OCI-LY3 (cell line): ENCODE measurements around the gene CCDC183.

Experiments
- H2AFZ ChIP-seq: fragments of 200-600, 300-600 bp; shearing (Covaris generic); 2 replicates; pipeline ENCODE4 v1.6.0; 2014; ENCODE audit warnings: antibody characterized with exemption, low read depth, low read length
- H3K27ac ChIP-seq: fragments of 200-600, 300-600 bp; sonication (generic); 2 replicates; pipeline ENCODE4 v1.5.1; 2014; ENCODE audit warnings: mild to moderate bottlenecking, low read length, moderate library complexity, mixed read lengths
- H3K27me3 ChIP-seq: fragments of 200-600, 300-600 bp; sonication (generic); 2 replicates; pipeline ENCODE4 v1.6.1; 2014; ENCODE audit warnings: low read depth, low read length, mixed read lengths
- H3K36me3 ChIP-seq: fragments of 200-600, 300-600 bp; sonication (generic); replicated peaks from 2 replicates; pipeline ENCODE3; 2014; ENCODE audit warnings: low read depth, low read length, mixed read lengths
- H3K4me1 ChIP-seq: fragments of 300-600, 200-600 bp; sonication (generic); 2 replicates; pipeline ENCODE4 v1.6.1; 2014; ENCODE audit warnings: low read length, mixed read lengths
- H3K4me2 ChIP-seq: fragments of 200-600, 300-600 bp; sonication (generic); 2 replicates; pipeline ENCODE4 v1.6.1; 2014; ENCODE audit warnings: low read length, mixed read lengths
- H3K4me3 ChIP-seq: fragments of 300-600, 200-600 bp; sonication (generic); 2 replicates; pipeline ENCODE4 v1.5.1; 2014; ENCODE audit warnings: antibody characterized with exemption, mild to moderate bottlenecking, low read length, moderate library complexity
- H3K79me2 ChIP-seq: fragments of 300-600, 200-600 bp; shearing (Covaris generic); 2 replicates; pipeline ENCODE4 v1.6.1; 2014; ENCODE audit warnings: mild to moderate bottlenecking, low read length, mixed read lengths
- H3K9ac ChIP-seq: fragments of 300-600, 200-600 bp; shearing (Covaris generic); 2 replicates; pipeline ENCODE4 v1.6.0; 2014; ENCODE audit warnings: mild to moderate bottlenecking, low read length, moderate library complexity
- H3K9me3 ChIP-seq: fragments of 200-600, 300-600 bp; shearing (Covaris generic); 2 replicates; pipeline ENCODE4 v1.6.1; 2014; ENCODE audit warnings: low read length, mixed read lengths; ENCODE audit not compliant: insufficient read depth
- H4K20me1 ChIP-seq: fragments of 200-600, 300-600 bp; sonication (generic); 2 replicates; pipeline ENCODE4 v1.6.1; 2016; ENCODE audit warnings: low read length, mixed read lengths; ENCODE audit not compliant: insufficient read depth
- EZH2phosphoT487 ChIP-seq: fragments of 200-600 bp; shearing (Covaris generic); IDR thresholded peaks from 2 replicates; pipeline ENCODE4 v1.6.1; 2018; ENCODE audit warnings: antibody characterized with exemption, mixed run types, low read depth
- TF ChIP-seq, protein P1 (sequence below): fragments of 200-600, 300-600 bp; sonication (generic); IDR thresholded peaks from 2 replicates; pipeline ENCODE4 v1.5.1; 2014; ENCODE audit warnings: antibody characterized with exemption, low read length, low read depth

The CCDC183 gene

DNA sequence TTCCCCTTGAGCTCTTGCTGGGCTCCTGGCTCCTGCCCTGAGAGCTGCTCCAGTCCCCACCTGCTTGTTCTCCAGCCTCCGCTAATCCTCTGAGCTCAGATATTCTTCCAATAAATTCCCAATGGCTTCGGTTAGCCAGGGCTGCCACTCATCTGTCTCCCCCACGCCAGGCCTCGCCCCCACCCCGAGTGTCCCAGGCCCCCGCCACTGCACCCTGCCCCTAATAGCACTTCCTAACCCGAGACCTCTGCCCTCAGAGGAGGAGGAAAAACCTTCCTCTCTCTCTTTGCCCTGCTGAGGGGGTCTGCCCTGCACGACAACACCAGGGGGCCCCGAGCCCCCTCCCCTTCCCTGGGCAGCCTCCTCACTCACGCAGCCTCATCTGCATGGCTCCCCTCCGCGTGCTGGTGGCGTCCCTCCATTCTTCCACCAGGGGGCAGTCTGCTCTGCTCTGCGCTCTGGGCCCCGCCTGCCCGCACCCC is 26.4 kb upstream of the CCDC183 start:
- no peak overlapping the region for H3K27ac ChIP-seq
- H4K20me1 ChIP-seq, result no peaks in the 10 kb centered on the region
- H3K4me2 ChIP-seq, result peak overlapping the region; percentile 42
- no peaks in the 10 kb centered on the region for H3K79me2 ChIP-seq
- H2AFZ ChIP-seq, result no peak overlapping the region
- H3K9me3 ChIP-seq, result peaks cover 5% of the 10 kb centered on the region
- TF ChIP-seq, protein P1, sequence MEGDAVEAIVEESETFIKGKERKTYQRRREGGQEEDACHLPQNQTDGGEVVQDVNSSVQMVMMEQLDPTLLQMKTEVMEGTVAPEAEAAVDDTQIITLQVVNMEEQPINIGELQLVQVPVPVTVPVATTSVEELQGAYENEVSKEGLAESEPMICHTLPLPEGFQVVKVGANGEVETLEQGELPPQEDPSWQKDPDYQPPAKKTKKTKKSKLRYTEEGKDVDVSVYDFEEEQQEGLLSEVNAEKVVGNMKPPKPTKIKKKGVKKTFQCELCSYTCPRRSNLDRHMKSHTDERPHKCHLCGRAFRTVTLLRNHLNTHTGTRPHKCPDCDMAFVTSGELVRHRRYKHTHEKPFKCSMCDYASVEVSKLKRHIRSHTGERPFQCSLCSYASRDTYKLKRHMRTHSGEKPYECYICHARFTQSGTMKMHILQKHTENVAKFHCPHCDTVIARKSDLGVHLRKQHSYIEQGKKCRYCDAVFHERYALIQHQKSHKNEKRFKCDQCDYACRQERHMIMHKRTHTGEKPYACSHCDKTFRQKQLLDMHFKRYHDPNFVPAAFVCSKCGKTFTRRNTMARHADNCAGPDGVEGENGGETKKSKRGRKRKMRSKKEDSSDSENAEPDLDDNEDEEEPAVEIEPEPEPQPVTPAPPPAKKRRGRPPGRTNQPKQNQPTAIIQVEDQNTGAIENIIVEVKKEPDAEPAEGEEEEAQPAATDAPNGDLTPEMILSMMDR, result peak; percentile 52
- TF ChIP-seq EZH2phosphoT487, result no peak
- no peaks in the 10 kb centered on the region for H3K36me3 ChIP-seq
- peak overlapping the region; percentile 47 for H3K4me3 ChIP-seq
- H3K4me1 ChIP-seq, result peaks cover 25% of the 10 kb centered on the region
- H3K27me3 ChIP-seq, result peaks cover 17% of the 10 kb centered on the region
- H3K9ac ChIP-seq, result no peak overlapping the region

DNA sequence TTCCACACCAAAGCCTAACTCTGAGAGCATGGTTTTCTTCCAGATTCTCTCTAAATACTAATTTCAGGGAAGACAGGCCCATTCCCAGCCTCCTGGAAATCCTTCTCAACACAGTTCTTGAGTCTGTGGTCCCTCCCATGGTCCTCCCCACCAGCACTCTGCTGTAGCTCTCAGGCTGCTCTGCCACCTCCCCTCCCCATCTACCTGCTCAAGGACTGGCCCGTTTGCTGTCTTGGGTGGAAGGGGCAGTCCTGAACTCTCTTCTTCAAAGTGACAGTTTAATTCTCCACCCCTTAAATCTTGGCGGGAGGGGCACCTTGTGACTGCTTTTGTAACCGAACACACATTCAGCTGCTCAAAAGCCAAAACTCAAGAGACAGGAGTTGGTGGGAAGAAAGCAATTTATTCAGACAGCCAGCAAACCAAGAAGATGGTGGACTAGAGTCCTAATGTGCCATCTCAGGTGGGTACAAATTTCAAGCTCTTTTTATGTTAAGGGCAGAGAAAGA is 24.2 kb upstream of the CCDC183 start:
- H3K4me3 ChIP-seq, result no peak overlapping the region
- H2AFZ ChIP-seq, result no peak overlapping the region
- H3K4me1 ChIP-seq, result peaks cover 12% of the 10 kb centered on the region
- no peaks in the 10 kb centered on the region for H4K20me1 ChIP-seq
- H3K36me3 ChIP-seq, result no peaks in the 10 kb centered on the region
- H3K9me3 ChIP-seq, result peaks cover 5% of the 10 kb centered on the region
- H3K79me2 ChIP-seq, result no peaks in the 10 kb centered on the region
- H3K27ac ChIP-seq, result no peak overlapping the region
- H3K9ac ChIP-seq, result no peak overlapping the region
- H3K4me2 ChIP-seq, result no peak overlapping the region
- peaks cover 11% of the 10 kb centered on the region for H3K27me3 ChIP-seq
- TF ChIP-seq EZH2phosphoT487, result no peak
- TF ChIP-seq, protein P1, result no peak

DNA sequence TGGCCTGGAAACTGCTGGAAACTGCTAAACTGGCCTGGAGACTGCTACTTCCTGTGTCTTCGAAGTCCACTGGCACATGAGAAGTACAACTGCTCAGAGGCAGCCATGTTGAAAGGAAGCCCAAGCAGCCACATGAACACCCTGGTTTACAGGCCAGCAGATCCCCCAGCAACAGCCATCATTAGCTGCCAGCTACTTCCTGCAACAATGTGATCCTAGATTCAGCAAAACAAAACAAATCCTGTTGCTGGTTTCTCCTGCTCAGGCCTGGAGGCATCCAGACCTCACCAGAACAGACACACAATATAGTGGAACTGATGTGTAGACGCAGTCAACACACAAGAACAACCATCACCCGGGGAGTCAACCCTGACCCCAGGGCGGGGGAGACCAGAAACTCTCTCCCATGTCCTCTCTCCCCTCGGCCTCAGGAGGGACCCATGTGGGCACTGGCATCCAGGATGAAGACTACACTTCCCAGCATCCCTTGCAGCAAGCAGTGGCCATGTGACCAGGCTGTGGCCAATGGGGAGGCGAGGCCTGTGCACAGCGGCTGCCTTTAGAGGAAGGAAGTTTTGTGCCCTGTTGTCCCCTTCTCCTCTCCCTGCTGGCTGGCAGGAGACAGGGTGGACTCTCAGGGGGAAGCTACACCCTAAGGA is 22.6 kb upstream of the CCDC183 start:
- H3K36me3 ChIP-seq, result no peaks in the 10 kb centered on the region
- H3K27ac ChIP-seq, result no peak overlapping the region
- peak overlapping the region; percentile 28; the same call in 1 of the 2 replicates for H3K4me2 ChIP-seq
- H2AFZ ChIP-seq, result peak overlapping the region; percentile 52; the same call in 1 of the 2 replicates
- H3K4me1 ChIP-seq, result no peaks in the 10 kb centered on the region
- H4K20me1 ChIP-seq, result no peaks in the 10 kb centered on the region
- TF ChIP-seq, protein P1, result no peak
- TF ChIP-seq EZH2phosphoT487, result no peak
- H3K9me3 ChIP-seq, result peaks cover 5% of the 10 kb centered on the region
- H3K79me2 ChIP-seq, result no peaks in the 10 kb centered on the region
- no peak overlapping the region for H3K4me3 ChIP-seq
- peaks cover 15% of the 10 kb centered on the region for H3K27me3 ChIP-seq
- H3K9ac ChIP-seq, result no peak overlapping the region

DNA sequence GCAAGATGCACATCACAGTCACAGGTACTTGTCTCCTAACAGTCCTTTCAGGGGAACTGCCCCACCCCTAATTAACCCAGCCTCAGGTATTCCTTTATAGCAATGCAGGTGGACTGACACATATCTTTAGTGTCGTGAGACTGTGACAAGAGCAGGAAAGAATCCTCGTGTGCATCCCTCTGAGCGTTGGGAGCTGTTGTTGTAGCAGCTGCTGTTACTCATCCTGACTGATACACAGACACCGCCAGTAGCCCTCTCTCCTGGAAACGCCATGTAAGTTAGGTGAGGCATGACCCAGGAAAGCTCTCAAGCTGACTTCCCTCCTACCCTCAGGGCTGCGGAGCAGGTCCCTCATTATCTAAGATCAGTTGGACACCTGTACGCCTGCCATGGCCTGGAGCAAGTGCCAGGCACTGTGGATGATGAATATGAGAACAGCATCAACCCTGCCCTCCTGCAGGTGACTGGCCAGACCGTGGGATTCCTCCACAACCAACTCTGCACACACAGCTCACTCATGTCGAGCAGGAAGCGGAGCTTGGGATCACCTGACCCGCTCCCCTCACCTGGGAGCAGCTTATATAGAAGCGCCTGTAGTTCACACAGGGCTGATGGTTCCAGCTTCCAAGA is 21.6 kb upstream of the CCDC183 start:
- H3K27ac ChIP-seq, result no peak overlapping the region
- no peak overlapping the region for H3K9ac ChIP-seq
- no peaks in the 10 kb centered on the region for H3K4me1 ChIP-seq
- H3K9me3 ChIP-seq, result peaks cover 5% of the 10 kb centered on the region
- H3K27me3 ChIP-seq, result peaks cover 25% of the 10 kb centered on the region
- no peak overlapping the region for H3K4me3 ChIP-seq
- H2AFZ ChIP-seq, result no peak overlapping the region
- TF ChIP-seq EZH2phosphoT487, result no peak
- TF ChIP-seq, protein P1, result no peak
- no peaks in the 10 kb centered on the region for H4K20me1 ChIP-seq
- no peaks in the 10 kb centered on the region for H3K36me3 ChIP-seq
- no peaks in the 10 kb centered on the region for H3K79me2 ChIP-seq
- H3K4me2 ChIP-seq, result no peak overlapping the region
